HG02588 (cell line): Measurements from ENCODE around the gene TMEM131.

Experiments used
- ATAC-seq: cut with Tn5 transposase; IDR thresholded peaks from one replicate; pipeline ENCODE4 v1.9.1; 2021; ENCODE audit warnings: mild to moderate bottlenecking, moderate library complexity; ENCODE audit not compliant: unreplicated experiment

The TMEM131 gene

GRCh38 chr2:97769711-97770110 lies 226.0 kb downstream of the TMEM131 start:
- ATAC-seq = no peak

DNA sequence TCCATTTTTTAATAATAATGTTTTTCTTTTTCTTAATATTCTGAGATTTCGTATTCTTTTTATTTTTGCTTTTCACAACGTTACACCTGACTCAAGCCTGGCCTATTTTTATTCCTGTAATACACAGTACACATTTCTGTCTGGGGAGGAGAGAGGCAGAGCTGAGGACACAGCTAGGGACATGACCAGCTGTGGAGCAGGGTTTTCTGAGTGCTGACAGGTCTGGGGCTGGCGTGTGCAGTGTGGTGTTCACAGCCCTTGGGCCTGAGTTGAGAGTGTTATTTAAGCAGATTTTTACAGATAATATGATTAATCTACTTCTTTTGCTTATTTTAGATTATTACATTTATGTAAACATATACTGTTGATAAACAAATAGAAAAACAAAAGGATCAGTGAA lies 226.4 kb downstream of the TMEM131 start:
- no peak for ATAC-seq

GRCh38 chr2:97766567-97766966 lies 229.2 kb downstream of the TMEM131 start:
- ATAC-seq = no peak

DNA sequence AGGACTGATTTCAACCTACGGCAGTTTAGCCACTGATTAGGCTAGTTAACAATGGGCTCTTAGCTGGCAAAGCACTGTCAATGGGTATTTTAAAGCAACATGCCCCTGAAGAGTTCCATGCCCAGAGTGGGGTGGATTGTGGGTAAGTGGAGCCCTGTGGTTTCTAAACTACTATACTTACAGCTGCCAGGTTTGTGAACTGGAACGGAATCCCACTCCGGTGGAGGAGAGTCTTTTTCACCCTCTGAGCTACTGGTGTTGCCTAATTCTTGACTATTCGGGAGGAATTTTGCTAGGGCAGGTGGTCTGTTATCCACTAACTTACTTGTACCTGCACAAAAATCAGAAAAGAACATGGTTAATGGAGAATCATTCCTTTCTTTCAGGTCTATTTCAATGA lies 229.8 kb downstream of the TMEM131 start:
- no peak for ATAC-seq

- no peak for ATAC-seq
Measured at GRCh38 chr2:97764559-97765263, 231.0 kb downstream of the TMEM131 start.

DNA sequence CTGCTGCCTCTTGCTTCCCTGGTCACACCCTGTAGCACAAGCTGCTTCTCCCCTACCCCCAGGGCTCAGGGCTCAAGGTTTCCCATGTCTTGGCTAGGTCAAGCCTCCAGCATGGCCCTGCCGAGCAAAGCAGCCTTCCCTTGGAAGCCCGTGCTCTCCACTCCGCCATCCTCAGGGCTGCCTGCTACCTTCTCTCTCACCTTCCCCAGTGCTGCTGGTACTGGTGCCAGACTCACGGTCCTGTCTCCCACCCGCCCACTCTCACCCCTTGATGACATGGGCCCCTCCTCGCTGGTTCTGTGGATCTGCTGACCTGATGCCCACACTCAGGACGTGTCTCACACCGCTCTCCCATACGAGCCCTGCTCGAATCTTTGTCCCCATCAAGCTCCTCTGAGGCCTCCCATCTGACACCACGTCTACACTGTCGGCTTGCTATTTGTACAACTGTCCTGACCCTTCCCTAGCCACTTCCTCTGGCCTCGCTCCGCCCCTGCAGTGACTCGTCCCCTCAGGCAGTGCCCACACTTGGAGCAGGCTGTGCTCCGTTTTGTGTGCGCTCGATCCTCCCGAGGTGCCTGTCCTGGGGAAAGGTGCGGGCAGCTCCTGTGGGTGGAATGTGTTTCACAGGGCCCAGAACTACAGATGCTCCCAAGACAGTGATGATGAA lies 232.4 kb downstream of the TMEM131 start:
- no peak for ATAC-seq

DNA sequence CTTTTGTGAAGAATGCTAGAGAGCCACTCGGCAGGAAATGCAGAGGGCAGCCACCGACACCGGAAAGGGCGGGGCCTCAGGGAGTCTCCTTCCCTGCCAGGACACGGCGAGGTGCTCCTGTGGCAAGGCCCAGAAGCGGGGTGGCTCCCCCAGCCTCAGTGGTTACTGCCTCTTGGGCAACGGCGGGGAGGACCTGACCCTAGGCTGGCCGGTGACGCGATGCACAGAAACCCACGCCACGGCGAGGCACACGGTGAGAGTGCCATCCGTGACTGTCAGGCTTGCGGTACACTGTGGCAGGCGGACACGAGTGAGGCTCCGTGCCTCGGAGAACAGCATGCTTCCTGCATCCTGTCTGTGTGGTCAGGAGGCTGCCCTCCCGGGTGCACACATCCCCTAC lies 234.6 kb downstream of the TMEM131 start:
- no peak for ATAC-seq

- no peak for ATAC-seq
Measured at GRCh38 chr2:97760480-97761049, 235.2 kb downstream of the TMEM131 start.

DNA sequence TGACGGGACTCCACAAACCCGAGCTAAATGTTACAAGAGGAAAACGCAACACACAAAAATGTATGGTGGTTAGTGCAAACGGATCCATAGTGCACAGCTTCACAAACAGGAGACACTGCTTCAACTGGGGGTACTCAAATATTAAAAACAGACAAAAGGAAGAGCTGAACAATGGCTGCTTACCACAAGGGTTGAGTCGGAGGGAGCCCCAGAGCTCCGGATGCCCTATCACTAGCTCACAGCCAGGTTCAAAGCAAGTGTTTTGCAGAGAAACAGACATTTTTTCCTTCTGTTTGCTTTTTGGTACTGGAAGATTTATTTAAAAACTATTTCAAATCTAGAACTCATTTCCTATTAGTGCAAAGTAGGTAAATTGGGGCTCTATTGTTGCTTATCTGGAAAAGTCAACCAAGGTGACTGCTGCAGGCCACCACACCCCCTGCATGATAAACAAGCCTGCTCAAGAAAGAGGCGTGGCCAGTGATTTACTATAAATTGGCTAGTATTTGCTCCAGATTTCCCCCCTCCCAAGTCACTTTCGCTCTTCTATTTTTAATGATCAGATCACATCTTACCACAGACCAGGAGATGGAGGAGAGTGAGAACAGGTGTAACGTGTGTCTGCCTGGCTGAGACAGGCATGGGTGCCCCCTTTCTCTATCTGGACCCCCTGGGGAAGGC lies 235.9 kb downstream of the TMEM131 start:
- no peak for ATAC-seq

DNA sequence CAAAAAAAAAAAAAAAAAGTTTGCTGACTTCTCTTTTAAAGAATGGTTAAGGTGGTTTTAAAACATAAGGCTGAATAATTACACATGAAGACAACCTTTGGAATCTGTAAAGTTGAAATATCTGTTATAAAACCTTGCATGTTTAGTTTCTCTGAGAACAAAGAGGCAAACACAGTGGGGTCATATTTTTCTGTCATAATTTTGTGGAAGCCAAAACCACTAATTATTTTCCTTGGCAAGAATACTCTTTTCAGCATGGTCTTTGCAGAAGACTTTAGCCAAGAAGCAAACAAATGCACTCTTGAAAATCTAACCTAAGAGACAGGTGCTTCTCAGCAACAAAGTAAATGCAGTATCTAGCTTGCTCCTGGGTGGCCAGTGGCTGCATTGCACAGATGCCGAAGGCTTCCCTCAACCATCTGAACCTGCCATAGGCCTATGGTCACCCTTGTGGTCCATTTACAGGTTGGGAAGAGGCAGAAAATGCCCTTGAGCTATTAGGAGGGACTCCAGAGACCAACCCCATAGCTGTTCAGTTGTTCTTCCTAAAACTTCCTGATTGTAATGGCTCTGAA lies 237.5 kb downstream of the TMEM131 start:
- ATAC-seq = no peak

GRCh38 chr2:97757062-97757461 lies 238.7 kb downstream of the TMEM131 start:
- ATAC-seq = no peak

DNA sequence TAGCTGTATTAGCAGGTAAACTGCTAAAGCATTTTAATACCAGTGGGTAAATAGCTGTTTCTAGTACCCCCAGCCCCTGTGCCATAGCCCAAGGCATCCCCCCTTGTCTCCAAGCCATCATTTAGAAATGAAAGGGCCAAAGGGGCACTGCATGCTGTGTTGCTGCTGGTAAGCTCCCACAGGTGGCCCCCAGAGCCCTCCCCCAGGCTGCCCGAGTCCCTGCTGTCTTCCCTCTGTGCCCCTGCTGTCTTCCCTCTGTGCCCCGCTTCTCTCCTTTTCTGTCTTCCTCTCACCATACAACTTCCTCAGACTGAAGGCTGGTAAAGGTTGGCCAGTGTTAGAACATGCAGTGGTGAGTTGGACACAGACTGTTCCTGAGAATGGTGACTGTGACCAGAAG lies 240.3 kb downstream of the TMEM131 start:
- no peak for ATAC-seq

DNA sequence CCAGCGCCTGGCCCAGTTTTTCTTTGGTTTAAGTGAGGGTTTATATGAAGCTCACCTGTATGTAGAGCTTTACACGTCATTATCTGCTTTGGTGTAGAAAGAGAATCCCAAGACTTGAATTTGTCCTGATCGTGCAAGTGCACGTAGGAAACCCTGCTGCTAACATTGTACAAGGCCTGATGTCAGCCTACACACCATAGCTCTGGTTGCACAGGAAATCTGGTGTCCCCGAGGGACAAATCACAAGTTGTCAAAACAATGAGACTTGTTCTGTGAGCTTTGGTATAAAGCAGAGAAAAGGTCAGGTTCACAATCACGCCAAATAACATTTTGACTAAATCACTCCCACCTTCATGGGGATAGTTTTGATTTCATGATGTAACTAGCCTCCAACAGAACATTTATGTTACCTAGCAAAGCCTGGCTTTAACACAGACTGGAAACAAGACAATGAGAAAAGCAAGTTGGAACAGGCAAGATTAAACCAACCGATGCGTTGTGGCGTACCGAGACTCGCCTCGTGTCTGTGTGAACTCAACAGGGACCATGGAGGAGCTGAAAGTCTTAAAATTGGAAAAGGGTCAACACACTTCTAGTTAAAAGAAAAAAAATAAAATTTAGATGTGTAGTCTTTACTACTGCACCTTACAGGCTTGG lies 240.9 kb downstream of the TMEM131 start:
- no peak for ATAC-seq

DNA sequence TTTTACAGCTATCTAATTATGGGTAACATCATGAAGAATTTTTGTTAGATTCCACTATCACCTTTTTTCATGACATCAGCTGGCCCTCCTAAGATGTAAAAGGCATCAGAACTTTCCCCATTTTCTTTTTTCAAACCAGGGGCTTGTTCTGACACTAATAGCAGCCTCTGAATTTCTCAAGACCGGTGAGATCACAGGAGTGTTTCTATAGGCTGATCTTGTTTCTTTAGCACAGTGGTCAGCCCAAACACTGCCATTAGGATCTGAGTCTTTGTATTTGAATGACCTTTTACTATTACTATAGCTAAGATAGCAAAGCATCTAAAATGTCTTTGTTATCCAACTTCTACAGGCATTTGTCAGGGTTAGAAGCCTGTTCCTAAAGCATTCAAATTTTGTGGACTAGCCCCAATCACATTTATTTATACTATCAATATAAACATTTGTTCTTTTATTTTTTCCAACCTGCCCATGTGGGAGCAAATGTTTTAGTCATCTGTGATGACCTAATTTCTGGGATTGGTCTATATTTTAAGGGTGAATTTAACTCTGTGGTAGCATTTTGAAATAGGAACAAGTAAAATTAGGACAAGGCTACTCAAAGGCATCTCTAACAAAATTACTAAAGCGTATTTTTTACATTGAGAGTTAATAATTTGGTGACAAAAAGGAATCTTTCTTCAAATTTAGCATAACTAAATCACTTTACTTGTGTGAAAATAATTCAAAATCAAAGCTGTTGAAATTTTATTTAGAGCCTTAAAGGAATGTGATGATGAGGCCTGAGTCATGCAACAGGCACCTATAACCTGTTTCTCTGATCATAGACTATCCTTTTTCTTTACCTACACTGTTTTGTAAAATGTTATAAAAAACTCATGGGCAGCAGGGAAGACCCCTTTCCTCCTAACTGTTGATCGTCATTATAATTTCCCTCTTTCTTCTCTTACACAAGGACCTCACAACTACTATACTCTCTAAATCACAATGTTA lies 243.1 kb downstream of the TMEM131 start:
- ATAC-seq = no peak

GRCh38 chr2:97751752-97752151 lies 244.0 kb downstream of the TMEM131 start:
- ATAC-seq = no peak

- no peak for ATAC-seq
Measured at GRCh38 chr2:97750017-97750416, 245.7 kb downstream of the TMEM131 start.

DNA sequence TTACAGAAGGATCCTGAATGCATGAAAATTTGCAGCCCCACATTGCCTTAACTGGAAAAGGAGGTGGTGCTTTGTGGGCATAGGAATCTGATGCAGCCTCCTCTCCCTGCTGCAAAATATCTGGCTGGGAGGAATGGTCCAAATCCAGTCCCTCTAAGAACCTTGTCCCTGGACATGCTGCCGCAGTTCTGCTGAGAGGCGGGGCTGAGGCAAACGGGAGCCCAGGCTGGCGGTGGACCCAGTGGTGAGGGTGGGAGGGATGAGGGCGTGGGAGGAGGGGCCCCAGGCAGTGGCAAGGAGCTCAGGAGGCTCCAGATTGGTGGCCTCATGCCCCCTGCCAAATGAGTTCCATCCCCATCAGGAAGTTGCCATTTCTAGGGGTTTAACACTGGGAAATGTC lies 246.2 kb downstream of the TMEM131 start:
- no peak for ATAC-seq

GRCh38 chr2:97747716-97748115 lies 248.0 kb downstream of the TMEM131 start:
- ATAC-seq = no peak

DNA sequence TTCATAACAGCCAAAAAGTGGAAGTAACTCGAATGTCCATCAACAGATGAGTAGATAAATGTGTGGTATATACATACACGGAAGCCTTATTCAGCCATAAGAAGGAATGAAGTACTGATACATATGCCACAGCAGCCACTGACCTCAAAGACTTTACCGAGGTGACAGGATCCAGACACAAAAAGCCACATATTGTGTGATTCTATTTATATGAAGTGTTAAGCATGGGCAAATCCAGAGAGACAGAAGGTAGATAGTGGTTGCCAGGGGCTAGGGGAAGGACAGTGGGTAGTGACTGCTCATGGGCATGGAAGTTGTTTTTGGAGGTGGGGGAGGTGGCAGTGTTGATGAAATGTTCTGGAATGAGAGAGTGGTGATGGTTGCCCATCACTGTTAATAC lies 248.5 kb downstream of the TMEM131 start:
- no peak for ATAC-seq
